ENCODE results near the gene LMX1B. TPM values are rescaled to one million over a fixed set of nuclear protein-coding genes. Genes with fewer than 3 reads are reported as not detected.

Gene LMX1B
- total and polyA plus RNA-seq, 2 donors (not counting 3 experiments of a cell fraction or from before 2014, with no cell fraction given): not detected

DNA sequence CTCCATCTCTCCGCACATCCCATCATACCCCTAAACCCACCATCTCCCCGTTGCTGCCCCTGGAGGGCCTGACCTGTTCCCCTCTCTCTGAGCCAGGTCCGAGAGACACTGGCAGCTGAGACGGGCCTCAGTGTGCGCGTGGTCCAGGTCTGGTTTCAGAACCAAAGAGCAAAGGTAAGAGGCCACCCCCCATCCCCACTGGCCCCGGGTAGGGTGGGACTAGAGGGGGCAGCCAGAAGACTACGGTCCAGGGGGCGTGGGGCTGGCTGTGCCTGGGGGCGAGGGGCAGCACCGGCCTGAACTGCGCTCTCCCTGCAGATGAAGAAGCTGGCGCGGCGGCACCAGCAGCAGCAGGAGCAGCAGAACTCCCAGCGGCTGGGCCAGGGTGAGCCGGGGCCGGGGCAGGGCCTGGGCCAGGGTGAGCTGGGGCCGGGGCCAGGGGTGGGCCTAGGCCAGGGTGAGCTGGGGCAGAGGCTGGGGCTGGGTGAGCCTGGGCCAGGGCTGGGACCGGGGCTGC is 79.8 kb downstream of the LMX1B start:
- no peaks in the 10 kb centered on the region for H3K79me2 ChIP-seq (ENCODE audit: control insufficient read depth, insufficient read depth, low read length)
- no peak overlapping the region for H3K27ac ChIP-seq (ENCODE audit: insufficient read depth, low read depth, low read length)
- POLR2A ChIA-PET: no interaction called here
- peaks cover 2 to 3% of the 10 kb centered on the region in 2 experiments for H3K27me3 ChIP-seq (ENCODE audit: control insufficient read depth in 2 of 2, insufficient read depth in 2 of 2, low read length in 2 of 2)
- no peaks in the 10 kb centered on the region for H3K9me3 ChIP-seq (replicated peaks; ENCODE audit: control insufficient read depth, insufficient read depth, low read length)
- H3K9me1 ChIP-seq (replicated peaks; ENCODE audit: control insufficient read depth, extremely low read depth, insufficient read depth, low read length): no peaks in the 10 kb centered on the region
- BruUV-seq (replicated peaks): no TSS peak
- no peak overlapping the region for H3K4me3 ChIP-seq (replicated peaks in 1 of 3; ENCODE audit: insufficient read depth in 1 of 3, low read depth in 1 of 3, low read length in 3 of 3)
- dilution Hi-C loops (cut with MboI; ENCODE audit: extremely low pct_ligation_motif_present, low sequenced_read_pairs): no loop called here
- H3K36me3 ChIP-seq (ENCODE audit: control insufficient read depth in 2 of 2, extremely low read depth in 1 of 2, insufficient read depth in 2 of 2, low read length in 2 of 2): no peaks in the 10 kb centered on the region
- TF ChIP-seq POLR2AphosphoS5 (IDR thresholded peaks at IDR 0.05; ENCODE audit: insufficient read depth, low read depth, low read length): no peak
- TF ChIP-seq GATA2 (IDR thresholded peaks at IDR 0.05; ENCODE audit: insufficient read depth, insufficient read length, low read depth, low read length): no peak
- TF ChIP-seq, protein P1, sequence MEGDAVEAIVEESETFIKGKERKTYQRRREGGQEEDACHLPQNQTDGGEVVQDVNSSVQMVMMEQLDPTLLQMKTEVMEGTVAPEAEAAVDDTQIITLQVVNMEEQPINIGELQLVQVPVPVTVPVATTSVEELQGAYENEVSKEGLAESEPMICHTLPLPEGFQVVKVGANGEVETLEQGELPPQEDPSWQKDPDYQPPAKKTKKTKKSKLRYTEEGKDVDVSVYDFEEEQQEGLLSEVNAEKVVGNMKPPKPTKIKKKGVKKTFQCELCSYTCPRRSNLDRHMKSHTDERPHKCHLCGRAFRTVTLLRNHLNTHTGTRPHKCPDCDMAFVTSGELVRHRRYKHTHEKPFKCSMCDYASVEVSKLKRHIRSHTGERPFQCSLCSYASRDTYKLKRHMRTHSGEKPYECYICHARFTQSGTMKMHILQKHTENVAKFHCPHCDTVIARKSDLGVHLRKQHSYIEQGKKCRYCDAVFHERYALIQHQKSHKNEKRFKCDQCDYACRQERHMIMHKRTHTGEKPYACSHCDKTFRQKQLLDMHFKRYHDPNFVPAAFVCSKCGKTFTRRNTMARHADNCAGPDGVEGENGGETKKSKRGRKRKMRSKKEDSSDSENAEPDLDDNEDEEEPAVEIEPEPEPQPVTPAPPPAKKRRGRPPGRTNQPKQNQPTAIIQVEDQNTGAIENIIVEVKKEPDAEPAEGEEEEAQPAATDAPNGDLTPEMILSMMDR (IDR thresholded peaks at IDR 0.05; ENCODE audit: extremely low read depth in 1 of 2, insufficient read depth in 1 of 2, low read depth in 1 of 2, low read length in 2 of 2): no peak
- TF ChIP-seq FOS (IDR thresholded peaks at IDR 0.05; ENCODE audit: borderline replicate concordance, insufficient read depth, low read length): no peak
- no peak for TF ChIP-seq POLR2A (IDR thresholded peaks at IDR 0.05; ENCODE audit: low read depth, low read length)
- no peak for TF ChIP-seq JUN (IDR thresholded peaks at IDR 0.05; ENCODE audit: borderline replicate concordance, insufficient read depth, insufficient read length, low read depth)
- no peak for TF ChIP-seq EZH2 (IDR thresholded peaks at IDR 0.05; ENCODE audit: borderline replicate concordance, low read depth, low read length, severe bottlenecking)
- TF ChIP-seq, protein P2, sequence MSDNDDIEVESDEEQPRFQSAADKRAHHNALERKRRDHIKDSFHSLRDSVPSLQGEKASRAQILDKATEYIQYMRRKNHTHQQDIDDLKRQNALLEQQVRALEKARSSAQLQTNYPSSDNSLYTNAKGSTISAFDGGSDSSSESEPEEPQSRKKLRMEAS (IDR thresholded peaks at IDR 0.05; ENCODE audit: insufficient read depth, insufficient read length): no peak
- TF ChIP-seq MYC (IDR thresholded peaks at IDR 0.05; ENCODE audit: low read depth, low read length): no peak
- intact Hi-C loops (cut with micrococcal nuclease): no loop called here
- CTCF ChIA-PET: interaction anchor here (1.2 to 2.7 kb wide), 4 partner anchors 12 to 88 kb away, joined by 3 to 25 read pairs (median 8); no protein-coding TSS in a partner anchor
- no peak overlapping the region for H2AFZ ChIP-seq (ENCODE audit: low read depth, low read length)
- DNase-seq (ENCODE audit: low read depth, low spot score) (no peak), FAIRE-seq (no peak)
- no peak overlapping the region for H3K4me2 ChIP-seq (ENCODE audit: insufficient read depth, low read length)
- H3K4me1 ChIP-seq (ENCODE audit: control insufficient read depth, extremely low read depth, insufficient read depth, low read length): no peaks in the 10 kb centered on the region
- H3K9ac ChIP-seq (replicated peaks; ENCODE audit: extremely low read depth, insufficient read depth, low read length): no peak overlapping the region
- no peaks in the 10 kb centered on the region for H4K20me1 ChIP-seq (replicated peaks; ENCODE audit: control insufficient read depth, extremely low read depth, insufficient read depth, low read length)

Measured in endothelial cell of umbilical vein (primary cell).